HG03196 (cell line): ENCODE measurements around the gene LRMDA.

Experiments
- ATAC-seq: cut with Tn5 transposase; IDR thresholded peaks from one replicate; pipeline ENCODE4 v1.9.1; 2021; ENCODE audit not compliant: unreplicated experiment

LRMDA gene

DNA sequence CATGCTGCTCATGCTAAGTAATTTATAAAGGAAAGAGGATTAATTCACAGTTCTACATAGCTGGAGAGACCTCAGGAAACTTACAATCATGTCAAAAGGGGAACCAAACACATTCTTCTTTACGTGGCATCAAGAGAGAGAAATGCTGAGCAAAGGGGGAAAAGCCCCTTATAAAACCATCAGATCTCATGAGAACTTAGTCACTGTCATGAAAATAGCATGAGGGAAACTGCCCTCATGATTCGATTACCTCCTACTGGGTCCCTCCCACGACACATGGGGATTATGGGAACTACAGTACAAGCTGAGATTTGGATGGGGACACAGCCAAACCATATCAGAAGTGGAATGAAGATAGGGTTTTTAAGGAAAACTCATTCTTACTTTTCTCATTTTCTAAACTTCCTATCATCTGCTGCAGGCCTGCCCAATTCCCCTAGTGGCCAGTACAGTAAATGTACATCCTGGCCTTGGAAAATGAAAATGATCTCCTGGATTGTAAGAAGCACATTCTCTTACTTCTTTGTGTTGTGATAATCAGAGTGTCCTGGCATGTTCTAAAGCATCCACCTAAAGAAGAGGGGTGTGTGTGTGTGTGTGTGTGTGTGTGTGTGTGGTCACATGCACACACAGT lies 421.5 kb downstream of the LRMDA start:
- no peak for ATAC-seq

DNA sequence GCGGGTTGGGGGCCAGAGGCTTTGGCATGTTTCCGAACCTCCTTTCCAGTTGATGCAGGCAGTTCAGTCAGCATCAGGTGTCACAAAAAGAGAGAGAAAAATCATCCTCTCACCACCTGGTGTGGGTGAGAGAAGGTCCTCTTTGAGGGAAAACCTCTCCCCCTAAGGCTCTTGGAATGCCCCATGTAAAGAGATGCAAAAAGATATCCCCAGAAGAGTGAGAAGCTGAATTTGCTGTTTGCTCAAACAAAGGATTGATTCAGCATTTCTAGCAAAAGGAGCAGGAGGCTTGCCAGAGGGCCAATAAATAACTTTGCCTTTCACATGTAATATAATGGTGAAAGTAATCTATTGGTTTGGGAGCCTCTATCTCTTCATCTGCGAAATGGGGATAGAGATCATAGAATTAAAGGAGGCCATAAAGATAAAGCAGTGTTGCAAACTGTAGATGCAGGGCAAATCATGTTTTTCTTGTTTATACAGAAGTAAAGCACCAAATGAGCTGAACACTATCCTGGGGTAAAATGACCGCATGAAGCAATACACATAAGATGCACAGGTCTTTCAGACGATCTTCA lies 425.9 kb downstream of the LRMDA start:
- ATAC-seq = no peak

DNA sequence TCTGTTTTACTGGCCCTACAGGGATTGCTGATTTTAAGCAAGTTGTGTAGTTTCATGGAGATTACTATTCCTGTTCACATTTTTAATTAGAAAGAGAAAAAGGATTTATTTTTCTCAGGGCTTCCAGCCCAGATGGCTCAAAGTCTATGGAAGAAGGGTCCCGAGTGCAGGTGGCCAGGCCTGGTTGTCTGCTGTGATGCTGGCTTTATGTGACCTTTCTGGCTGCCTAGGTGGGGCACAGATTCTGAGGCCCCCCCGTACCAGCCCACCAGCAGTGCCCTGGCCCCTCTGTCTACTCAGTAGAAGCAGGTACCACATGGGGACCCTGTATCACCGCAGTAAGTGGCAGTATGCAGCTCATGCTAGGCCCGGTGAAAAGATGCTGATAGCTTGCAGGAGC lies 426.5 kb downstream of the LRMDA start:
- ATAC-seq = no peak

DNA sequence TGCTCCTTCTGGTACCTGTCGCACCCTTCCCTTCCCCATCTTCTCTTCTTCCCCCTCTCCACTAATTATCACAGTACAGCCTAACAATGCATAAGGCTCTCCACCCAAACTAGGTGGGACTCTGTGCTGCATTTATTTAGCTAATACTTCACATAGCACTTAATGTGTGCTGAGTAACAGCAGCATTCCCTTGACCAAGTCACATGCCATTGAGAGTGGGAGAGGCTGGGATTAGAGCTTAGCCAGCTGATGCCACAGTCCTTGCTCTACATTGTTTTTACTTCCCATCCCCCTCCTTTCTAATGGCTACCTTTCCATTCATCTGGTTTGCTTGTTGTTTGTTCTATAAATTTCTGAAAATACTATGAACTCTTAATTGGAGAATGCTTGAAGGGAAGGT lies 426.9 kb downstream of the LRMDA start:
- no peak for ATAC-seq

DNA sequence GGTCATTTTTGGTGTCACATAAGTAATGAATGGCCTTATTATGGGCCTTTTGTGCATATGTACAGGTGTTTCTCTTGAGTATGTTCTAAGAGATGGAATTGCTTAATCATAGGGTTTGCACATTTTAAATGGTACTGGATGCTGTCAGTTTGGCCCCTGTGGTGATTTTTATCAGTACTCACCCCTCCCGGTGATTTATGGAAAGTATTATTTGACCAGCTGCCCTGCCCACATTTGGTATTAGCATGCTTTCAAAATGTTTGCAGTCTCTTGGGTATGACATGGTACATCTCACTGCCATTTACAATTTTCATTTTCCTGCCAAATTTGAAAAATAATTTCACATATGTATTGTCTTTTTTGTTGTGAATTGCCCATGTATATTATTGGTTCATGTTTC lies 427.7 kb downstream of the LRMDA start:
- ATAC-seq = no peak

DNA sequence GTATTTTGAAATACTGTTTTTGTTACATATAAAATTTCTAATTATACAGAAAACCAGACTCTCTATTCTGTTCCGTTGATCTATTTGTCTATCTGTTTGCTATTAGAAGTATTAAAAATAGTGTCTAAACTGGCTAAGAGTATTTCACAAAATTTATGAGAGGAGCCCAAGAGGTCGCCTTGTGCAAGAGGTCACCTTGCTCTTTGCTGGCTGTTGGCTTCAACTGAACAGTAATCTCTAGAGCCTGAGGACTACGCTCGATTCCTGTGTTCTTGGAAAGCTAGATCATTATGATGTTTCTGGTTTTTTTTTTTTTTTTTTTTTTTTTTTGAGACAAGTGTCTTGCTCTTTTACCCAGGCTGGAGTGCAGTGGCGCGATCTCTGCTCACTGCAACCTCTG lies 428.6 kb downstream of the LRMDA start:
- ATAC-seq = no peak

DNA sequence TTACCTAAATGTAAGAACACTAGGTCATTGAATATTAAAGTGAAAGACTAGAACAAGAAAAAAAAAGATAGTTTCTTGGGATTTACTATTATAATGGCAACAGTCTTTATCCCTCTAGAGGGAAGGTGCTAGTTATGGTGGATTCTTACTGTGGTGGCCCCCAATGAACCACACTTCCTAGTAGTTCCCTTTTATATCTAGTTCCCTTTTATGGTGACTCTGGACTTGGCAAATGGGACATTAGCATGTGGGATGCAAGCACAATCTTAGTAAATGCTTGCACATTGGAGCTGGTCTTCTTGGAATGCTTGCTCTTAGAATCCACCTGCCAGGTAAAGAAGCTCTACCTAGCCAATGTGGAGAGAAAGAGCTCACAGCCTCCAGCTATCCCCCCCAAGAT lies 430.2 kb downstream of the LRMDA start:
- no peak for ATAC-seq

DNA sequence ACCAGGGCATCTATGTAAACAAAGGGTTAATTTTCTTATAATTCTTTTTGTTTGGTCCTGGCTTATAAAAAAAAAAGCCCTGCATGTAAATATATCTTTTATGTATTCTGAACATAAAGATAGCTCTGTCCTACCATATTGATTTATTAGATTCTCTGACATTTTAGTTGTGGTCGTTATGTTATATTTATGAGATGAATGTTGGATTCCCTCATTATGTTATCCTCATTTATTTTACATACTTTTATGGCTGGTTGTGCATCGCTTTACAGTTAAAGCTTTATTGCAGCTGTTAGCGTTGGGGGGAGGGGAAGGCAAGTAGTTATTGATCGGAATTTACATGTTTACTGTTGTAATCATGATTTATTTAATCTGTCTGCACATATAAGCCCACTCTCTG lies 431.5 kb downstream of the LRMDA start:
- no peak for ATAC-seq

DNA sequence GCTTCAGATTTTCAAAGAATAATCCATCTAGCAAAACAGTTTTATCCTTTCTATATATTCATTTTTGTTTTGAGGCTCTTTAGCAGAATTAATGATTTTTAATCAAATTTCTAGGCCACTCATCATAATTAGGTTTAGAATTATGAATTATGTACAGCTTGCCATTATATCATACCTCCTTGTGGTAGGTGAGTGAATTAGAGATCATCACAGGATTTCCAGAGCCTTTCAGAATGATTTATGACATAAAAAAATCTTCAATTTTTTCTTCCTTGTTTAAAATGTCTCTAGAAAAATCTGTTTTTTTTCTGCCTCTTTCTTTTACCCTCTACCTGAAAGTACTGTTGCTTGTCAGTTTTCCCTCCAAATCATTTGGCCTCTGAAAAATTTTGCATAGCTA lies 433.3 kb downstream of the LRMDA start:
- no peak for ATAC-seq

DNA sequence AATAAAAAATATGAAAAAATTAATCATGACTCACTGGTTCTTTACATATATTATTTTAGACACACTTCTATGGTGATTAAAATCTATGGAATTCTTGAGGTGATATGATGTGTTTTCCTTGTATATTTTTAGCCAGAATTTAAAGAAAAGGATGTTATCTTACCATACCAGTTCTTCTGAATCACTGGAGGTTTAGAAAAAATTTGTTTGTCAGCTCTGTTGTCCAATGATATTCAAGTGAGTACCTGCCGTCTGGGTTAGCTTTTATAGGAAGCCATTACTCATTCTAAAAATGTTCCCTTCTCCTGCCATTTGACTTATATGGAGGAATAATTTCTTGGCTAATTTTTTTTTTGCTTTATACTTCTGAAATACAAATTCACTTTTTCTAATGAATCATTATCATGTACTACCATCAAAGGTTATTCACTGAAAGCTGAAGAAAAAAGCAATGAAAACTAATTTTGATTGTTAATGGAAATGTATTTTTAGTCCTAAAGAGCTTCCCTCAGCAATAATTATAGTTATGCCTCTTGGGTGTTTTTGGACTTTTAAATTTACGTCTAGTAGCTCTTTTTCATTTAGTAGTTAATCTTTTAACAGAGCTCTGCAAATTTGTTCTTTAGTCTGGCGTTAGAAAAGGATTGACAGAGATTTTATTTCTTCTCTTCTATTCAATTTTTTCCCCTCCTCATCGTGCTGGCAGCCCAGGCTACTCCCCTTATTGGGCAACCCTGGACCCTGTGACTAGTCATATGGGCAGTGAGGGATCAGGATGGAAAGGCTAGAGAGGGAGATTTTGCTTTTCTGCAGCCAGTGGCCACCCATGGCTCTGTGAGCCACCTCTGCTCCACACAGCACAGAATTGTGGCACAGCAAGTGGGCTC lies 434.2 kb downstream of the LRMDA start:
- ATAC-seq = no peak

DNA sequence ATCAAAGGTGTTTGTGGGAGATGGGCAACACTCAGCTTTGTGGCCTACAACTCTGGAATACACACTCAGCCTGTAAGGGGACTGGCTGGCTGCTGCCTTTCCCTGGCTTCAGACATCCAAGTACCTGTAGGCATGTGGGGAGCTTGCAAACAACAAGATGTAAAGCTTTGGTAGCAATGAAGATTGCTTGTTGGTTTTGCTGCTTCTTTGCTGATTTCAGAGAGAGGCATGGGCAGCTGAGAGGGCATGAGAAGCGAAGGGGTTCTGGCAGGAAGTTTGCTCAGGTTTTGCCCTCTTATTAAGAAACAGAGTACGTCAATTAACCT lies 434.8 kb downstream of the LRMDA start:
- ATAC-seq = no peak

DNA sequence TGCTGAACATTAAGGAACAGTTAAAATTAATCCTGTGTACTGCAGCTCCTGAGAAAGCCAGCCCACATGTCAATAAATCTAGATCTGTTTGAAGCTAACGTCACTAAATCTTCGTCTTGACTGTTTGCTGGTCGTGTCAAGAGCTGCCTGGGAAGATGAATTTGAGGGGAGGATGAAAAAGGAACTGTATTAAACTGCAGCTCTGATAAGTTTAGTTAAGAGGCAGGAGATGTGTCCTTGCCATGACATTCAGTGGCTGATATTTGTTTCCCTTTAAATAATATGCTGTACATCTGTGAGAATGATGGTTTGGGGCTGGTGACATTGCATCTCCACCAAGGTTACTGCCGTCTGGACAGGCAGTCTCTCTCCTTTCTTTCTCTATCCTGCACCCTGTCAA lies 435.3 kb downstream of the LRMDA start:
- no peak for ATAC-seq

DNA sequence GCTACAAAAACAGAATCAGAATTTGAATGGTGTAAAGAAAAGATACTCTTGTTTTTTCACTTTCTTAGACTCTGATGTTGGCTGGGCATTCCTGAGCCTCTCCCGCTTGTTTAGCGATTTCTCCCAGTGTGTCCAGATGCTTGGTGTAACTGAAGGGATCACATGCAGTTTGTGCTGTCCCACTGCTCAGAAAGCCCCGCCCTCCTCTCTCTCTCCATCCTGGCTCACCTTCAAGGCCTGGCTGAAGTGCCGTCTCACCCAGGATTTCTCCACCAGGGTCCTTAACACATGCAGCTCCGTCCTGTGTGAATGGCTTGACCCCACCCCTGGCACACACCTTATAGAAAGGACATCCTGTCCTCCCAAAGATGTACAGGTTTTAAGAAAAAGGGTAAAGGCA lies 437.1 kb downstream of the LRMDA start:
- no peak for ATAC-seq

DNA sequence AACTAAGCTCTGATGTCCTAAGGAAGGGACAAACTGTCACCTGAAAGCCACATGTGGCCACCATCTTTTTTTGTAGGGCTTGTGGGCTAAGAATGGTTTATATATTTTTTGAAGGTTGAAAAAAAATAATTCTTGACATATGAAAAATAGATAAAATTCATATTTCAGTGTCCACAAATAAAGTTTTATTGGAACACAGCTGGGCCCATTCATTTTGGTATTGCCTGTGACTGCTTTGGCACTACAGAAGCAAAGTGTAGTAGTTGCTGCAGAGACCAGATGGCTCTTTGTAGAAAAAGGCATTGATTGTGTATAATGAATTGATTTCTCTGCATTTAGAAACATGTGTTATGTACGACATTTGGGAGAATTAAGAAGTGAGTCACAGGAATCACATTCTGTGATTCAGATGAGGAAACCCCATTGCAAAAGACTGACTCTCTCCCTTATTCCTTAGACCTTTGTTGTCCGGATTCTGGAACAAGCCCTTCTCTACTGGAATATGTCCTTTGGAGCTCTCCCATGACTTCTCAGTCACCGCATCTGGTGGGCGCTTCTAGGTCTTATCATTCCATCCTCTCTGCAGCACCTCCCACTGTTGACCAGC lies 438.7 kb downstream of the LRMDA start:
- no peak for ATAC-seq

DNA sequence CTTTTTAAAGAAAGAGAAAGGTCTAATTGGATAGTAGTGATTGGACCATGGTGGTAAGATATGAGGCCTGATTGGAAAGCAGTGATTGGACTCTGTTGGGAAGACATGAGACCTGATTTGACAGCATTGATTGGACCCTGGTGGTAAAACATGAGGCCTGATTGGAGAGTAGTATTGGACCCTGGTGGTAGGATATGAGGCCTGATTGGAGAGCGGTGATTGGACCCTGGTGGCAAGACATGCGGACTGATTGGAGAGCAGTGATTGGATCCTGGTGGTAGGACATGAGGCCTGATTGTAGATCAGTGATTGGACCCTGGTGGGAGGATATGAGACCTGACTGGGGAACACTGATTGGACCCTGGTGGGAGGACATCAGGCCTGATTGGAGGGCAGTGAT lies 444.3 kb downstream of the LRMDA start:
- no peak for ATAC-seq

DNA sequence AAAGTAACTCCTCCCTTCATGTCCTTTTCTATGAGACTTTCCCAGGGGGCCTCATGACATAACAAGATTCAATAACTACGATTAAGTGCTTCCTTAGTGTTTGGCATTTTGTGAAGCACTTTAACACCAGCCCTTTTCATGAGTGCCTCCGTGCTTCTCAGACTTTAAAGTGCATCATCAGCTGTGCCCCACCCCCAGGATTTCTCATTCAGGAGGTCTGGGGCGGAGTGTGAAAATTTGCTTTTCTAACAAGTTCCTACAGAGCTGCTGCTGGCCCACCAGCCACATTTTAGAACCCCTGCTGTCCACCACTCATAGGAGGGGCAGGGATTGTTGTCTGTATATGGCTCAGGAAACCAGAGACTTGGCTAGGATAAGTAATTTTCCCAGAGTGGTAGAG lies 445.3 kb downstream of the LRMDA start:
- no peak for ATAC-seq

DNA sequence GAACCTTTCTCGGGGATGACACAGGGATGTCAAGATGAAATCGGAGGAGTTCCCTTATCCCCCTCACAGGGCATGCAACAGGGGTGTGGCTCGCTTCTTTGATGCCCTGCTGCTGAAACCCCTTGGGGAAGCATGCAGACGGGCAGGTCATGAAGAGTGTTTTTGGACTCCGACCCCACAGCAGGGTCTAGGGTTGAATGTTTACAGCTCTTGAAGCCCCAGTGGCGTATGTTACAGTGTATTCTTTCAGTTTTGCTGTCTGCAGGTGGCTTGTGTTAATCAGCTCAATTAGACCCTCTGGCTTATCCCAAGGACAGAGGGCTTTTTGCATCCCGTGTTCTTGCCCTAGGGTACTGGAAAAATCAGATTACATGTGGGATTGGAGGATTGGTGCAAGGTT lies 446.5 kb downstream of the LRMDA start:
- ATAC-seq = no peak

DNA sequence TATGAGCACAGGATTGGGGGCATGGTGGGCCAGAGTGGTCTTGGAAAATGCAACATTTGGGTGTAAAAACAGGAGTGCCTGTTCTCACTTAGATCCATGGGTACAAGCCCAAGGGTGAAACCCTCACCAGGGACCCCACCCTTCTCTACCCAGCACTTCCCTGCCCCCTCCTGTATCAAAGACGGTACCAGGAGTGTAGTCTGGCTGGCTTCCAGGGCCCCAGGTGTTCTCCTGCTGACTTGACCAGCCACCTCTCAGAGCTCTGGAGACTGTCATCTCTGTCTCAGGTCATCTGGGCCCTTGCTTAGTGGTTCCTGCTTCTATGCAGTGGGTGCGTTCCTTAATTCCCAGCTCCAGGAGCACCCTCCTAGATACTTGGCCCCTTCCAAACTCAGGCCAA lies 447.2 kb downstream of the LRMDA start:
- no peak for ATAC-seq

DNA sequence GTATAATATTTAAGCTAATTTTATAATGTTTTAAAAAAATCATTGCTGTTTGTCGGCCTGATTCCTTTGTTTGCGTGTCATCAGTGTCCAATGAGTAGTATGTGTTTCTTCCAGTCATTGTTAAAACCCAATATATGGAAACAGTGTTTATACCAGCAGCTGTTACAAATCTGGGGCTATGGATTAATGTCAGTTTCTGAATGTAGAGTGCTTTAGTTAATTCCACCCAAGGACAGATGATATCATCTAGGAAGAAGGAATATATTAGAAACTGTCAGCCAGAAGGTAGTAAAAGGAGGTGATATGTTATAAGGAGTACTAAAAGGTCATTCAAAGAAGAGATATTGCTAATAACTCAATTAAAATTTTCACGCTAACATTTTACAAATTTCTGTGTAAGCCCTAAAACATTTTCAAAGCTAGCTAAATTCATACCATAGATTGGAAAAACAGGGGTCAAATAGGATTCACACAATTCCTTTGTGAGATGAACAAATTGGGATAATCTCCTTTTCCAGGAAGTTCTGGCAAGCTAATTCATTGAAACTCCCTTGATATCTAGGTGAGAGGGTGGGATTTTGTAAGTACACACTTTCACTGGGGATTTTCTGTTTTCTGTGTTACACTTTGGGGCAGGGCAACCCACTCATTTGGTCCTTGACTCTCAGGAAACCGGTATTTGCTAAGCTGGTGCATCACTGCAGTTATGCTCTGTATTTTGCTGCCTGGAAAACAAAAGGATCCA lies 448.8 kb downstream of the LRMDA start:
- ATAC-seq = no peak

DNA sequence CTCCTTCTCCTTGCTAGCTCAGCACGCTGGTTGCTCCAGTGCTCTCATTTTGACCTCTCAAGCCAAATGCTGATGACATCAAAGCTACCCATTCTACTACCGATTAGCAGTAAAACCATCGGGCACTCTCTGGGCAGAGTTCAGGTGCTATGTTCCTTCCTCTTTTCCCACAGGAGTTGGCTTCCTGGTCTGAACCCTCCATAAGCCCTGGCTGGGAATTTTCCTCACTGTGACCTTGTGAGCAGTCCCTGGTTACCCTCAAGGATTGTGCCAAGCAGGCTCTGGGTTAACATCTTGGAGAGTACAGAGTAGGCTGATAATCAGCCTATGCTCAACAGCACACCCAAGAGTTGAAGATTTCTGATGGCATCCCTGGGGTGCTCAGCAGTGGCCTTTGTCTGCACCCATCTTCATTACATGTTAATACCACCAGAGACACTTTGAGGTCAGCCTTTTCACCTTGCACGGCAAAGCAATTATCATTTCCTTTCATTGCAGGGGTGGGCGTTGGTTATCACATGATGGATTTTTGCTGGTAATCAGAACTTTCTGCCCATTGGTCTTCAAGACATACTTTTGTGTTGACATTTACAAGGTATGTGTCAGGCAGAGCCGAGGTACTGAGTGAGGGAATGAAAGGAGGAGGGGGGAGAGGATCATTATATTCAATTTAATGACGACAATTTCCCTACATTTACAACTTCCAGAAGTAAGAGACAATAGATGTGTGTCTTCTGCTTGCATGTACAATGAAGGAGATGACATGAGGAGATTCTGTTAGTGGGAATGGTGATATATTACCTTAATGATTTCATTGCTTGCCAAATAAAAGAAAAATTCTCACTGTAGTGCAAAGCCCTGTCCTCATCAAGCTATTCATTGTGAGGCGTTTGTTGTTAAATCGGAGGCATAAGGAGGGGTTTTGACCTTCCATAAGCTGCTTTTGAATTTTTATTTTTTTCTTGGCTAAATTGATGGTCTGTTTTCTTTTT lies 452.0 kb downstream of the LRMDA start:
- no peak for ATAC-seq
